ENCODE data around the gene DGKK.

Gene DGKK

DNA sequence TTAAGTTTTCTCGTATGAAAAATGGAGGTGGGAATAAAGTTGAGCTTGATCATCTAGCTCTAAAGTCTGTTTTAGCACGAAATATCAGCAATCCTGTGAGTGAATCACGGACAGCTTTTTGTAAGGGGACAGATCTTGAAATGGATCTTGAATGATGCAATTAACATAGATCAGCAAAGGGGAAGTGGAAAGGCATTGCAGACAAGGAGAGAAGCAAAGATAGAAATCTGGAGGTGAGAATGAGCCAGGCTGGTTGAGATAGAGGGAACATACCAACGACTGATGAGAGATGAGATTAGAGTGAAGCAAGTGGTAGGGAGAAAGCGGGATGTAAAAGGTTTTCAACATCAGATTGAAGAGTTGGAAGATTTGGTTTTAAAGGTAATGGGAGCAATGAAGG, 4.6 kb upstream of the DGKK start:
- TF ChIP-seq, protein P1, sequence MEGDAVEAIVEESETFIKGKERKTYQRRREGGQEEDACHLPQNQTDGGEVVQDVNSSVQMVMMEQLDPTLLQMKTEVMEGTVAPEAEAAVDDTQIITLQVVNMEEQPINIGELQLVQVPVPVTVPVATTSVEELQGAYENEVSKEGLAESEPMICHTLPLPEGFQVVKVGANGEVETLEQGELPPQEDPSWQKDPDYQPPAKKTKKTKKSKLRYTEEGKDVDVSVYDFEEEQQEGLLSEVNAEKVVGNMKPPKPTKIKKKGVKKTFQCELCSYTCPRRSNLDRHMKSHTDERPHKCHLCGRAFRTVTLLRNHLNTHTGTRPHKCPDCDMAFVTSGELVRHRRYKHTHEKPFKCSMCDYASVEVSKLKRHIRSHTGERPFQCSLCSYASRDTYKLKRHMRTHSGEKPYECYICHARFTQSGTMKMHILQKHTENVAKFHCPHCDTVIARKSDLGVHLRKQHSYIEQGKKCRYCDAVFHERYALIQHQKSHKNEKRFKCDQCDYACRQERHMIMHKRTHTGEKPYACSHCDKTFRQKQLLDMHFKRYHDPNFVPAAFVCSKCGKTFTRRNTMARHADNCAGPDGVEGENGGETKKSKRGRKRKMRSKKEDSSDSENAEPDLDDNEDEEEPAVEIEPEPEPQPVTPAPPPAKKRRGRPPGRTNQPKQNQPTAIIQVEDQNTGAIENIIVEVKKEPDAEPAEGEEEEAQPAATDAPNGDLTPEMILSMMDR (IDR thresholded peaks at IDR 0.05), result no peak

DNA sequence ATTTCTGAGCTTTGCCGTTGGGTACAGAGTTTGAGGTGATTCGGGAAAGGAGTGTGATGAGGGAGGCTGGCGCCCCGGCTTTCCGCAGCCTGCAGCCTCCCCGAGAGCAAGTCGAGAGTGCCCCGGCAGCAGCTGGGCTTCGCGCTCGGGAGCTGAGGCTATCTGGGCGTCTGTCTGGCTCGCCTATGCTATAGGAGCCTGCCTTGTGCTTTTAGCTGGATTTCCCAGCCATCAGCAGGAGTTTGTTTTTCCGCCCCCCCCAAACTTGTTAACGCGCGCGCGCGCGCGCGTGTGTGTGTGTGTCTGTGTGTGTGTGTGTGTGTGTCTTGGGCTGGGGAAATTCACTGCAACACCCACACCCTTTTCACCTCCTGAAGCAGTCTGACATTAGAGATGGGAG, 765 bp upstream of the DGKK start:
- TF ChIP-seq, protein P1 (IDR thresholded peaks at IDR 0.05), result no peak

DNA sequence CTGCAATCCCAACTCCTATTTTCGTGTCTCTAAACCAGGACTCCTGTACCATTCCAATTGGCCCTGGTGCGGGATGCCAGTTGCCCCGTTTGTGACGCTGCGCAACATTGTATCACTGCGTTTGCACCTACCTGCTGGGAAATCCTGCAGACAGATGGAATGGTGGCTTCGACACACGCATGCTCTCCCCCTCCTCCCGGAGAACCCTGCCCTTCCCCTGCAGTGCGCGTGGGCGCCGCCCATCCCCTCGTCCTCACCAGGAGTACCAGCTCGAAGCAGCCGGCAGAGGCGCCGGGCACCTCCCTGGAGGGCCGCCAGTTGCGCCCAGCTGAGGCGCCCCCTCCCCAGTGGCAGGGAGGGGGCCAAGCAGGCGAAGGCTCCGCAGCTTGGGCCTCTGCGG, 1.4 kb downstream of the DGKK start:
- TF ChIP-seq, protein P1 (IDR thresholded peaks at IDR 0.05), result no peak

DNA sequence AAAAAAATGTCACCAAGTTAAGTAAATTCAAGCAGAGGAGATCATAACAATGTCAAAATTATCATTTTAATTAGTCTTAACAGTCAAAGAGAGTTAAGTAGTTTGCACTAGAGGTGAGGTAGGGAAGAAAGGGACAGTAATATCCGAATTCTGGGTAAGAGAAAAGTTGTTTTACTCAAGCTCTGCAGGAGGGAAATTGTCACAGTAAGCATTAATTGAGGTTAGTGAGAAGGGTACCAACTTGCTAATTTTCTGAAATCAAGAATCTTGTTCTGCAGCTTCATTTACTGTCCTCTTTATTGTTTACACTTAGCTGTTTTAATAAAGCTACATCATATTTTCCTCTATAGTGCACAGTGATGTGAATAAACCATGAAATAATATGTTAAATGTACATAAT, 11.0 kb downstream of the DGKK start:
- TF ChIP-seq, protein P1 (IDR thresholded peaks at IDR 0.05), result no peak

DNA sequence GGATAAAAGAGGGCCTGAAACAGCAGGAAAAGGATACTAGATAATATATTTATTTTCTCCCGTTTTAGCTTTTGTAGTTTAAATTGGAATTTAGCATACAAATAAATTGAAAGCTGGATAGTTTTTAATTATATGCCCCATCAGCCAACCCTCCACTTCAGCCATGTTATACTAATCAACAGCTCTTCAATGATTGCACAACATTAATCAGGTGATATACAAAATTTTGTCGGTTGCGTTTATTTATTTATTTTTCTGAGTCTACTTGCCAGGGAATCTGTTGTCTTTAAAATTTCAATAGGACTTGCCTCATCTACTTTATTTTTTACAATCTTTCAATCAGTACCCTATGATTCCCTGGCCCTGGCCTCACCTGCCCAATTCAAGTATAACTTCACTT, 12.1 kb downstream of the DGKK start:
- TF ChIP-seq, protein P1 (IDR thresholded peaks at IDR 0.05), result no peak

DNA sequence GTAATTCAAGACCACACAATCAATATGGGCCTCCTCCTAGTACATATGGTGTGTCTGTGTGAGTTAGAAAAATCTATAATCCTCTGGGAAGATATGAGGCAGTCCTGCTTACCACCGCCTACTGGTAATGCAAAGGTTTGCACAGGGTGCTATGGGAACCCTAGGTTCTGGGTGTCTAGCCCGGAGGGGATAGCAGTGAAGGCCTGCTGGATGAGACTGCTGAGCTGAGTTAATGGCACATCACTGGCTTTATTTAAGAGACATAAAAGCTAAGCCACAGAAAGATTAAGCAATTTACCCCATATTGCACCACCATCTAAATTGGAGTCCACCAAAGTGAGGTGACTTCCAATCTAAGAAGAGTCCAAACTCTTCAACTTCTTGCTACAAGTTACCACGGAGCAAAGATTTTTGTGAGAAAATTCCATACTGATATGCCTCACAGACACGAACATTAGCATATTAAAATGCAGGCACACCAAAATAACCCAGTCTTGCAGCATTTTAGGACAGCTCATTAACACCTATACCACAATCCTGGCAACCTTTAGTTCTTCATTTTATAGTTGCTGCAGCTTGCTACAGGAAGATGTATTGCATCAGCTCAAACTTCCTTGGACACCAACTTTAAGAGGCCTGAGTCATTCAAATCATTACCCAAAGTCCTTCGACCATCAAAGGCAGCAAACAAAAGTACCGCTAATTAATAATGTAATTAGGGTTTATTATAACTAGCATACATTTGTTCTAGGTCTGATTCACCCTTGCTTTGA, 13.7 kb downstream of the DGKK start:
- TF ChIP-seq, protein P1 (IDR thresholded peaks at IDR 0.05), result no peak

DNA sequence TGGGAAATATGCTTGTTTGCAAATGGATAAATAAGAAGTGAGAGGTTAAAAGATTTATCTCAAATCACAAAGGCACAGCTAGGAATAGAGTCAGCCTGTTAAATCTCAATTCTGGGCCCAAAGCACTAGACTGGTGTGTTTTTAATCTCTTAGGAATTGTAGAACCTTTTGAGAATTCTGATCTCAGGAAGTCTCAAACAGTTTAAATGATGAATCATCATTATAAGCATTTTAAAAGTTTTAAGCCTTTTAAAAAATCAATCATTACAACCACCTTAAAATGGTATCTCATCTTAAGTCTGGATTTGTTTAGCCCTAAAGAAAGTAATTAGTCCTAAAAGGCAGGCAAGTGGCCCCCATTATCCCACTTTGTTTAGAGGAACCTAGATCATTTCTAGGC, 17.8 kb downstream of the DGKK start:
- TF ChIP-seq, protein P1 (IDR thresholded peaks at IDR 0.05), result no peak

DNA sequence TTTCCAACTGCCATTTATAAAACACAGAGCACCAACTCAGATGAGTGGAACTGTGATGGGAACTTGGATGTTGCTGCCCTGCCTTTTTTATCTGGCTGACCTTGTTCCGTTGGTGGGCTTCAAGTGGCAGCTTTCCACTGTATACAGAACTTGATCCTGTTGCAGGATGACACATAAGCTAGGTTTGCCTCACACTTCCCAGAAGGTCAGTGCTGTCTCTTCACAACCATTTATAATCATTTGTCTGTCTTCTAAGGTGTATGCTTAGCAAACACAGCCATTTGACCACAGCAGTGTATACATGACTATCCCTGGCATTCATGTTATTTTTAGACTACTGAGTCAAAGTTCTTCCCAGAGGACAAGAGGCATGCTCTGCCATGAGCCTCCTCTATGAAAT, 20.3 kb downstream of the DGKK start:
- TF ChIP-seq, protein P1 (IDR thresholded peaks at IDR 0.05), result no peak

All from LNCAP (cell line).